SK-N-SH (cell line): ENCODE measurements around the gene MMP21. TPM values are rescaled to one million over a fixed set of nuclear protein-coding genes. Genes with fewer than 3 reads are reported as not detected.

Experiments
- CTCF ChIA-PET: fragments of 300-600, 350-600 bp; formaldehyde crosslinking; extraction: SDS; loops from one replicate; lab custom pipeline; 2021; lab: Yijun Ruan, JAX
- POLR2A ChIA-PET: fragments of 350-600 bp; sonication (Branson Sonifier 250); formaldehyde crosslinking; extraction: SDS; loops from one replicate; lab custom pipeline; 2020; ENCODE audit warnings: antibody characterized with exemption, inconsistent platforms; lab: Yijun Ruan, JAX
- DNase-seq: peaks from one replicate; pipeline ENCODE4 v3.0.0; 2012
- H2AFZ ChIP-seq: fragments of 200-600 bp; sonication (generic); 2 replicates; pipeline ENCODE4 v1.8.1; 2016; ENCODE audit warnings: antibody characterized with exemption, mild to moderate bottlenecking, low read depth
- H3F3A ChIP-seq: fragments of 200-600 bp; sonication (generic); replicated peaks from 2 replicates; pipeline ENCODE3; 2016; ENCODE audit warnings: antibody characterized with exemption, mild to moderate bottlenecking; ENCODE audit not compliant: insufficient read depth
- H3K27ac ChIP-seq, 2 experiments: fragments of 200-500 bp in 1 of 2; fragments of 200-600 bp in 1 of 2; sonication (Bioruptor generic) in 1 of 2; sonication (generic), shearing (Covaris generic) in 1 of 2; 2 replicates each; pipeline versions ENCODE4 v1.5.1 to v1.6.1; 2014 to 2016; ENCODE audit warnings: low read depth in 2 of 2, inconsistent platforms in 1 of 2, low read length in 1 of 2, mild to moderate bottlenecking in 1 of 2, mixed read lengths in 1 of 2
- H3K27me3 ChIP-seq: fragments of 200-600 bp; sonication (generic), shearing (Covaris generic); 2 replicates; pipeline ENCODE4 v1.6.1; 2016; ENCODE audit warnings: mixed run types; ENCODE audit not compliant: insufficient read depth
- H3K36me3 ChIP-seq, 2 experiments: fragments of 200-500 bp in 1 of 2; fragments of 200-600 bp in 1 of 2; sonication (Bioruptor generic) in 1 of 2; sonication (generic) in 1 of 2; replicated peaks in 1 of 2; 2 replicates each; pipeline versions ENCODE3 to v1.5.1; 2014 to 2016; ENCODE audit warnings: low read length in 1 of 2, mild to moderate bottlenecking in 1 of 2; ENCODE audit not compliant: insufficient read depth in 2 of 2, control insufficient read depth in 1 of 2
- H3K4me1 ChIP-seq, 2 experiments: fragments of 200-500 bp in 1 of 2; fragments of 200-600 bp in 1 of 2; sonication (Bioruptor generic) in 1 of 2; sonication (generic), shearing (Covaris generic) in 1 of 2; 2 replicates each; pipeline versions ENCODE4 v1.5.1 to v1.6.1; 2014 to 2016; ENCODE audit warnings: low read depth in 1 of 2, low read length in 1 of 2, mixed run types in 1 of 2; ENCODE audit not compliant: insufficient read depth in 2 of 2, control insufficient read depth in 1 of 2
- H3K4me2 ChIP-seq: fragments of 200-600 bp; sonication (generic), shearing (Covaris generic); 2 replicates; pipeline ENCODE4 v1.6.1; 2017; ENCODE audit warnings: mixed run types
- H3K4me3 ChIP-seq, 2 experiments: fragments of 200-500 bp in 1 of 2; fragments of 200-600 bp in 1 of 2; sonication (Bioruptor generic) in 1 of 2; sonication (generic), shearing (Covaris generic) in 1 of 2; 2 replicates each; pipeline versions ENCODE4 v1.5.1 to v1.8.1; 2014 to 2016; ENCODE audit warnings: low read depth in 2 of 2, inconsistent platforms in 1 of 2, low read length in 1 of 2, mild to moderate bottlenecking in 1 of 2, mixed read lengths in 1 of 2, moderate library complexity in 1 of 2
- H3K79me2 ChIP-seq: fragments of 200-600 bp; sonication (generic); 2 replicates; pipeline ENCODE4 v1.8.1; 2017; ENCODE audit warnings: mild to moderate bottlenecking; ENCODE audit not compliant: insufficient read depth
- H3K9ac ChIP-seq: fragments of 200-600 bp; sonication (generic); 2 replicates; pipeline ENCODE4 v1.6.1; 2017; ENCODE audit warnings: mixed run types
- H3K9me2 ChIP-seq: fragments of 200-600 bp; sonication (generic); 2 replicates; pipeline ENCODE4 v1.6.1; 2017; ENCODE audit warnings: mixed run types
- H3K9me3 ChIP-seq: fragments of 200-600 bp; sonication (generic); 2 replicates; pipeline ENCODE4 v1.6.1; 2017; ENCODE audit warnings: mixed run types, mild to moderate bottlenecking, moderate library complexity
- H4K20me1 ChIP-seq: fragments of 200-600 bp; sonication (generic); 2 replicates; pipeline ENCODE4 v1.6.1; 2017; ENCODE audit warnings: mild to moderate bottlenecking, mixed run types; ENCODE audit not compliant: insufficient read depth
- CHD2 ChIP-seq: fragments of 150-350 bp; IDR thresholded peaks from 2 replicates; pipeline ENCODE4 v1.6.1; 2018; ENCODE audit warnings: low read length; ENCODE audit not compliant: partially characterized antibody
- ELF1 ChIP-seq: IDR thresholded peaks from 2 replicates; pipeline ENCODE4 v1.4.0; 2012
- EP300 ChIP-seq, 2 experiments: IDR thresholded peaks; 2 replicates each; pipeline versions ENCODE4 v1.4.0 to v1.6.1; 2012; ENCODE audit warnings: borderline replicate concordance in 1 of 2, low read depth in 1 of 2, low read length in 1 of 2
- EZH2phosphoT487 ChIP-seq: fragments of 200-600 bp; sonication (generic); IDR thresholded peaks from 2 replicates; pipeline ENCODE4 v1.6.1; 2017; ENCODE audit warnings: low read depth, mixed run types, mild to moderate bottlenecking, antibody characterized with exemption, moderate library complexity, borderline replicate concordance
- FOXJ3 ChIP-seq: sonication (generic); formaldehyde crosslinking; IDR thresholded peaks from 2 replicates; pipeline ENCODE4 v1.5.1; 2020; ENCODE audit warnings: mild to moderate bottlenecking, missing genetic modification reagents
- IRF3 ChIP-seq: fragments of 150-350 bp; IDR thresholded peaks from 2 replicates; pipeline ENCODE4 v1.6.1; 2016; ENCODE audit warnings: mild to moderate bottlenecking, low read depth, low read length
- JUND ChIP-seq: IDR thresholded peaks from 2 replicates; pipeline ENCODE4 v1.4.0; 2012
- MEF2A ChIP-seq: IDR thresholded peaks from 2 replicates; pipeline ENCODE4 v1.4.0; 2012; ENCODE audit warnings: low read depth, borderline replicate concordance
- RAD21 ChIP-seq: IDR thresholded peaks from 2 replicates; pipeline ENCODE4 v1.6.1; 2012; ENCODE audit warnings: mild to moderate bottlenecking, low read length
- RCOR1 ChIP-seq: fragments of 150-350 bp; IDR thresholded peaks from 2 replicates; pipeline ENCODE4 v1.6.1; 2017; ENCODE audit warnings: antibody characterized with exemption, low read length
- RFX5 ChIP-seq: IDR thresholded peaks from 2 replicates; pipeline ENCODE4 v1.6.1; 2012; ENCODE audit warnings: mild to moderate bottlenecking, improper control_type of control experiment, low read length
- RXRA ChIP-seq: IDR thresholded peaks from 2 replicates; pipeline ENCODE4 v1.4.0; 2012; ENCODE audit warnings: low read depth, mild to moderate bottlenecking, borderline replicate concordance
- SIN3A ChIP-seq: IDR thresholded peaks from 2 replicates; pipeline ENCODE4 v1.6.1; 2012; ENCODE audit warnings: low read depth, mild to moderate bottlenecking, low read length, moderate library complexity, borderline replicate concordance
- TEAD4 ChIP-seq: IDR thresholded peaks from 2 replicates; pipeline ENCODE4 v1.4.0; 2012; ENCODE audit warnings: mild to moderate bottlenecking, borderline replicate concordance; ENCODE audit not compliant: insufficient read depth
- WGBS: methylation state at CpG from one replicate; pipeline ENCODE4 v1.1.6; 2017; ENCODE audit warnings: low lambda C conversion rate; 5-methylcytosine and 5-hydroxymethylcytosine counted together
- polyA plus RNA-seq, 3 experiments: library from polyadenylated mRNA; depleted of rRNA; stranded (reverse); fragments of >200 nt; gene quantifications; 2 replicates each; pipeline ENCODE4 v1.2.3, GENCODE V29; 2012
- TF ChIP-seq, protein P1 (sequence below): IDR thresholded peaks from 2 replicates; pipeline ENCODE4 v1.4.0; 2012; ENCODE audit warnings: low read depth, borderline replicate concordance
- TF ChIP-seq, protein P2 (sequence below): IDR thresholded peaks from 2 replicates; pipeline ENCODE4 v1.4.0; 2012; ENCODE audit warnings: low read depth, borderline replicate concordance
- TF ChIP-seq, protein P3 (sequence below): IDR thresholded peaks from 2 replicates; pipeline ENCODE4 v1.6.1; 2012; ENCODE audit warnings: mild to moderate bottlenecking, low read depth, low read length, moderate library complexity

Gene MMP21
- polyA plus RNA-seq, 1 of the 3 experiments (the other 2 are of a cell fraction), result 0.02 TPM

- Histone ChIP-seq H3K79me2 (no peaks in the 10 kb centered on the region), H3K9ac (no peak overlapping the region), H3K27ac (no peak overlapping the region), H2AFZ (no peak overlapping the region), H3K4me1 (no peaks in the 10 kb centered on the region), H3K27me3 (no peaks in the 10 kb centered on the region), H3K4me3 (no peak overlapping the region), H3K36me3 (peaks cover 11 to 15% of the 10 kb centered on the region in 2 experiments), H3K9me3 (no peaks in the 10 kb centered on the region), H3F3A (no peaks in the 10 kb centered on the region), H3K9me2 (no peaks in the 10 kb centered on the region), H4K20me1 (no peaks in the 10 kb centered on the region), H3K4me2 (no peak overlapping the region)
- no peak for TF ChIP-seq RXRA
- TF ChIP-seq JUND, result no peak
- no peak for TF ChIP-seq RCOR1
- no peak for TF ChIP-seq ELF1
- TF ChIP-seq, protein P1, sequence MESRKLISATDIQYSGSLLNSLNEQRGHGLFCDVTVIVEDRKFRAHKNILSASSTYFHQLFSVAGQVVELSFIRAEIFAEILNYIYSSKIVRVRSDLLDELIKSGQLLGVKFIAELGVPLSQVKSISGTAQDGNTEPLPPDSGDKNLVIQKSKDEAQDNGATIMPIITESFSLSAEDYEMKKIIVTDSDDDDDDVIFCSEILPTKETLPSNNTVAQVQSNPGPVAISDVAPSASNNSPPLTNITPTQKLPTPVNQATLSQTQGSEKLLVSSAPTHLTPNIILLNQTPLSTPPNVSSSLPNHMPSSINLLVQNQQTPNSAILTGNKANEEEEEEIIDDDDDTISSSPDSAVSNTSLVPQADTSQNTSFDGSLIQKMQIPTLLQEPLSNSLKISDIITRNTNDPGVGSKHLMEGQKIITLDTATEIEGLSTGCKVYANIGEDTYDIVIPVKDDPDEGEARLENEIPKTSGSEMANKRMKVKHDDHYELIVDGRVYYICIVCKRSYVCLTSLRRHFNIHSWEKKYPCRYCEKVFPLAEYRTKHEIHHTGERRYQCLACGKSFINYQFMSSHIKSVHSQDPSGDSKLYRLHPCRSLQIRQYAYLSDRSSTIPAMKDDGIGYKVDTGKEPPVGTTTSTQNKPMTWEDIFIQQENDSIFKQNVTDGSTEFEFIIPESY, result no peak
- TF ChIP-seq TEAD4, result no peak
- no peak for TF ChIP-seq MEF2A
- TF ChIP-seq EP300 (IDR thresholded peaks at IDR 0.05; ENCODE audit: borderline replicate concordance in 1 of 2, low read depth in 1 of 2, low read length in 1 of 2), result no peak
- no peak for TF ChIP-seq RFX5
- TF ChIP-seq IRF3, result no peak
- TF ChIP-seq RAD21, result no peak
- no peak for TF ChIP-seq SIN3A
- TF ChIP-seq FOXJ3 (CRISPR knock-in tag), result no peak
- TF ChIP-seq EZH2phosphoT487, result no peak
- CTCF ChIA-PET, result interaction anchor here (1.7 kb wide), 1 partner anchor 10 kb away, joined by 5 read pairs; no protein-coding TSS in a partner anchor
- DNase-seq, result no peak
- POLR2A ChIA-PET, result no interaction called here
- 91% methylated on average over 5 of the region's 5 CpGs for WGBS
These were observed 4.8 kb downstream of the MMP21 start for GRCh38 chr10:125770844-125771243.

GRCh38 chr10:125769175-125769574 lies 6.4 kb downstream of the MMP21 start:
- Histone ChIP-seq H3K9me2 (no peaks in the 10 kb centered on the region), H3K27me3 (no peaks in the 10 kb centered on the region), H3K27ac (no peak overlapping the region), H3K4me2 (no peak overlapping the region), H3K9me3 (no peaks in the 10 kb centered on the region), H3K79me2 (no peaks in the 10 kb centered on the region), H3K4me1 (no peaks in the 10 kb centered on the region), H3F3A (no peaks in the 10 kb centered on the region), H2AFZ (no peak overlapping the region), H3K9ac (no peak overlapping the region), H3K4me3 (no peak overlapping the region), H4K20me1 (no peaks in the 10 kb centered on the region), H3K36me3 (peaks cover 22 to 28% of the 10 kb centered on the region in 2 experiments)
- TF ChIP-seq, protein P2, sequence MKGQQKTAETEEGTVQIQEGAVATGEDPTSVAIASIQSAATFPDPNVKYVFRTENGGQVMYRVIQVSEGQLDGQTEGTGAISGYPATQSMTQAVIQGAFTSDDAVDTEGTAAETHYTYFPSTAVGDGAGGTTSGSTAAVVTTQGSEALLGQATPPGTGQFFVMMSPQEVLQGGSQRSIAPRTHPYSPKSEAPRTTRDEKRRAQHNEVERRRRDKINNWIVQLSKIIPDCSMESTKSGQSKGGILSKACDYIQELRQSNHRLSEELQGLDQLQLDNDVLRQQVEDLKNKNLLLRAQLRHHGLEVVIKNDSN, result no peak
- TF ChIP-seq CHD2 (no peak), TEAD4 (no peak)
- TF ChIP-seq, protein P3, sequence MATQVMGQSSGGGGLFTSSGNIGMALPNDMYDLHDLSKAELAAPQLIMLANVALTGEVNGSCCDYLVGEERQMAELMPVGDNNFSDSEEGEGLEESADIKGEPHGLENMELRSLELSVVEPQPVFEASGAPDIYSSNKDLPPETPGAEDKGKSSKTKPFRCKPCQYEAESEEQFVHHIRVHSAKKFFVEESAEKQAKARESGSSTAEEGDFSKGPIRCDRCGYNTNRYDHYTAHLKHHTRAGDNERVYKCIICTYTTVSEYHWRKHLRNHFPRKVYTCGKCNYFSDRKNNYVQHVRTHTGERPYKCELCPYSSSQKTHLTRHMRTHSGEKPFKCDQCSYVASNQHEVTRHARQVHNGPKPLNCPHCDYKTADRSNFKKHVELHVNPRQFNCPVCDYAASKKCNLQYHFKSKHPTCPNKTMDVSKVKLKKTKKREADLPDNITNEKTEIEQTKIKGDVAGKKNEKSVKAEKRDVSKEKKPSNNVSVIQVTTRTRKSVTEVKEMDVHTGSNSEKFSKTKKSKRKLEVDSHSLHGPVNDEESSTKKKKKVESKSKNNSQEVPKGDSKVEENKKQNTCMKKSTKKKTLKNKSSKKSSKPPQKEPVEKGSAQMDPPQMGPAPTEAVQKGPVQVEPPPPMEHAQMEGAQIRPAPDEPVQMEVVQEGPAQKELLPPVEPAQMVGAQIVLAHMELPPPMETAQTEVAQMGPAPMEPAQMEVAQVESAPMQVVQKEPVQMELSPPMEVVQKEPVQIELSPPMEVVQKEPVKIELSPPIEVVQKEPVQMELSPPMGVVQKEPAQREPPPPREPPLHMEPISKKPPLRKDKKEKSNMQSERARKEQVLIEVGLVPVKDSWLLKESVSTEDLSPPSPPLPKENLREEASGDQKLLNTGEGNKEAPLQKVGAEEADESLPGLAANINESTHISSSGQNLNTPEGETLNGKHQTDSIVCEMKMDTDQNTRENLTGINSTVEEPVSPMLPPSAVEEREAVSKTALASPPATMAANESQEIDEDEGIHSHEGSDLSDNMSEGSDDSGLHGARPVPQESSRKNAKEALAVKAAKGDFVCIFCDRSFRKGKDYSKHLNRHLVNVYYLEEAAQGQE, result no peak
- no peak for DNase-seq
- POLR2A ChIA-PET, result no interaction called here
- 96% methylated on average over 9 of the region's 12 CpGs for WGBS
- CTCF ChIA-PET, result interaction anchor here (1.4 to 1.7 kb wide), 2 partner anchors 28 to 32 kb away, joined by 3 read pairs; no protein-coding TSS in a partner anchor
